Amniotic epithelial cell (primary cell): Measurements from ENCODE around the gene UBFD1.
"Not testable (repeated sequence)": the region's sequence is repeated elsewhere in the genome, so short reads cannot be mapped to it uniquely, and the experiment has no call there.

Experiments
- DNase-seq: peaks from one replicate; pipeline ENCODE4 v3.0.0-alpha.2; 2010; ENCODE audit warnings: low read depth

UBFD1 gene

DNA sequence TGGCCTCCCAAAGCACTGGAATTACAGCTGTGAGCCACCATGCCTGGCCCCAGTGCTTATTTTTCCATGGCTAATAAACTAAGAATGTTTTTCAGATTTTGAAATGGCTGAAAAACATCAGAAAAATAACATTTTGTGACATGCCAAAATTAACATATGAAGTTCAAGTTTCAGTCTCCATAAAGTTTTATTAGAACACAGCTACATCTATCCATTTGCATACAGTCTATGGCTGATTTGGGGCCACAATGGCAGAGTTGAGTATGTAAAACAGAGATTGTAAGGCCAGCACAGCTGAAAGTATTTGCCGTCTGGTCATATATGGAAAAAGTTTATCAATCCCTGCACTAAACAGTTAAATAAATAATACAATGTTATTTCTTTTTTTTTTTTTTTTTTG, 52.4 kb downstream of the UBFD1 start:
- DNase-seq, result no peak

DNA sequence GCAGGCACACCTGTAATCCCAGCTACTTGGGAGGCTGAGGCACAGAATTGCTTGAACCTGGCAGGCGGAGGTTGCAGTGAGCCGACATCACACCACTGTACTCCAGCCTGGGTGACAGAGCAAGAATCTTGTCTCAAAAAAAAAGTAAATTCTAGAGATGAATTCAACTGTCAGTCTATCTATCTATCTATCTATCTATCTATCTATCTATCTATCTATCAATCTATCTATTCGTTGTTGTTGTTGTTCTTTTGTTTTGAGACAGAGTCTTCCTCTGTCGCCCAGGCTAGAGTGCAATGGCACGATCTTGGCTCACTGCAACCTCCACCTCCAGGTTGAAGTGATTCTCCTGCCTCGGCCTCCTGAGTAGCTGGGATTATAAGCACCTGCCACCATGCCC, 53.4 kb downstream of the UBFD1 start:
- not testable (repeated sequence) for DNase-seq

- DNase-seq, result no peak
These were observed 54.4 kb downstream of the UBFD1 start for GRCh38 chr16:23611936-23612335.

GRCh38 chr16:23615805-23616204, 58.3 kb downstream of the UBFD1 start:
- DNase-seq, result no peak
